Measurements from ENCODE around the gene NKIRAS2. TPM values are rescaled to one million over a fixed set of nuclear protein-coding genes. Genes with fewer than 3 reads are reported as not detected.

Gene NKIRAS2
- total RNA-seq, 1 experiment from 2014 or later: 22.4 TPM

DNA sequence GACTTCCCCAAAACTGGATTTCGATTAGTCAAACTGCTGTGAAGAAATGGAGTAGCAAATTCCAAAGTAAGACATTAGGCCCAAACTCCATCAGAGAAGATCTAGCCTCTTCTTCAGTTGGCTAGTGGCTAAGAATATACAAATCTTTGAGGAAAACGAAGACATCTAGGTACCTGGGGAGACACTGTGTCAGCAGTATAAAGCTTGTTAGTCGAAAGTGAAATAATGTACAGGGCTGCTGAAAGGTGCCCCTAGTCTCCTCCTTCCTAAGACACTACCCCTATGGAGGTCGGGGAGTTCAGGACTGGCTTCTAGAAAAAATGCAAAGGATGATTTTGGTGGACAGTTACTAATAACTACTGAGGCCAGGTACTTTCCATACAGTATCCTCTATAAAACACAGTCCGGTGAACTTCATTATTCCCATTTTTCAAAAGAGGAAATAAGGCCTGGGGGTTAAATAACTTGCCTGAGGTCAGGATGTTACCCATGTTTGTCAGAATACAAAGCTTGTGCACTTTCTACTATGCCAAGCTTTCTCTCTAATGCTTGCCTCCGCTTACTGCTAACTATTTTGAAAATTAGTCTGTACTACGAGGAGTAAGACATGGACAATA, 17.6 kb upstream of the NKIRAS2 start:
- H3K27me3 ChIP-seq (ENCODE audit: control insufficient read depth, insufficient read depth, low read length): no peaks in the 10 kb centered on the region
- H3K4me1 ChIP-seq (ENCODE audit: control insufficient read depth, insufficient read depth, low read length): no peaks in the 10 kb centered on the region
- CTCF ChIA-PET: no interaction called here
- BruUV-seq (replicated peaks): no TSS peak
- in situ Hi-C loops (cut with HindIII; ENCODE audit: low pct_unique_long_range_greater_than_20kb, low sequenced_read_pairs): no loop called here
- H3K9me3 ChIP-seq (ENCODE audit: control insufficient read depth, insufficient read depth, low read depth, low read length): no peaks in the 10 kb centered on the region
- ATAC-seq (no peak), DNase-seq (ENCODE audit: low read depth, low spot score) (no peak)
- no peak overlapping the region for H3K4me3 ChIP-seq (ENCODE audit: low read depth in 2 of 2, low read length in 2 of 2)
- no peaks in the 10 kb centered on the region; the same call in 1 of the 2 replicates for H3K36me3 ChIP-seq (ENCODE audit: control insufficient read depth, insufficient read depth, low read length)
- POLR2A ChIA-PET: interaction anchor here (0.6 kb wide), 1 partner anchor 69 kb away, joined by 11 read pairs; no protein-coding TSS in a partner anchor
- H3K27ac ChIP-seq (ENCODE audit: low read length): no peak overlapping the region
- intact Hi-C loops (cut with micrococcal nuclease; ENCODE audit: unreplicated experiment): no loop called here
- no peak for TF ChIP-seq SIN3A (IDR thresholded peaks at IDR 0.05; ENCODE audit: borderline replicate concordance, insufficient read depth, low read depth, low read length)
- no peak for TF ChIP-seq TCF7L2 (IDR thresholded peaks at IDR 0.05; ENCODE audit: low read depth, low read length)
- TF ChIP-seq, protein P1, sequence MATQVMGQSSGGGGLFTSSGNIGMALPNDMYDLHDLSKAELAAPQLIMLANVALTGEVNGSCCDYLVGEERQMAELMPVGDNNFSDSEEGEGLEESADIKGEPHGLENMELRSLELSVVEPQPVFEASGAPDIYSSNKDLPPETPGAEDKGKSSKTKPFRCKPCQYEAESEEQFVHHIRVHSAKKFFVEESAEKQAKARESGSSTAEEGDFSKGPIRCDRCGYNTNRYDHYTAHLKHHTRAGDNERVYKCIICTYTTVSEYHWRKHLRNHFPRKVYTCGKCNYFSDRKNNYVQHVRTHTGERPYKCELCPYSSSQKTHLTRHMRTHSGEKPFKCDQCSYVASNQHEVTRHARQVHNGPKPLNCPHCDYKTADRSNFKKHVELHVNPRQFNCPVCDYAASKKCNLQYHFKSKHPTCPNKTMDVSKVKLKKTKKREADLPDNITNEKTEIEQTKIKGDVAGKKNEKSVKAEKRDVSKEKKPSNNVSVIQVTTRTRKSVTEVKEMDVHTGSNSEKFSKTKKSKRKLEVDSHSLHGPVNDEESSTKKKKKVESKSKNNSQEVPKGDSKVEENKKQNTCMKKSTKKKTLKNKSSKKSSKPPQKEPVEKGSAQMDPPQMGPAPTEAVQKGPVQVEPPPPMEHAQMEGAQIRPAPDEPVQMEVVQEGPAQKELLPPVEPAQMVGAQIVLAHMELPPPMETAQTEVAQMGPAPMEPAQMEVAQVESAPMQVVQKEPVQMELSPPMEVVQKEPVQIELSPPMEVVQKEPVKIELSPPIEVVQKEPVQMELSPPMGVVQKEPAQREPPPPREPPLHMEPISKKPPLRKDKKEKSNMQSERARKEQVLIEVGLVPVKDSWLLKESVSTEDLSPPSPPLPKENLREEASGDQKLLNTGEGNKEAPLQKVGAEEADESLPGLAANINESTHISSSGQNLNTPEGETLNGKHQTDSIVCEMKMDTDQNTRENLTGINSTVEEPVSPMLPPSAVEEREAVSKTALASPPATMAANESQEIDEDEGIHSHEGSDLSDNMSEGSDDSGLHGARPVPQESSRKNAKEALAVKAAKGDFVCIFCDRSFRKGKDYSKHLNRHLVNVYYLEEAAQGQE (IDR thresholded peaks at IDR 0.05; ENCODE audit: insufficient read depth in 1 of 2, low read depth in 2 of 2, low read length in 1 of 2): no peak
- TF ChIP-seq POLR2AphosphoS5 (IDR thresholded peaks at IDR 0.05; ENCODE audit: low read depth, low read length): no peak
- TF ChIP-seq, protein P2, sequence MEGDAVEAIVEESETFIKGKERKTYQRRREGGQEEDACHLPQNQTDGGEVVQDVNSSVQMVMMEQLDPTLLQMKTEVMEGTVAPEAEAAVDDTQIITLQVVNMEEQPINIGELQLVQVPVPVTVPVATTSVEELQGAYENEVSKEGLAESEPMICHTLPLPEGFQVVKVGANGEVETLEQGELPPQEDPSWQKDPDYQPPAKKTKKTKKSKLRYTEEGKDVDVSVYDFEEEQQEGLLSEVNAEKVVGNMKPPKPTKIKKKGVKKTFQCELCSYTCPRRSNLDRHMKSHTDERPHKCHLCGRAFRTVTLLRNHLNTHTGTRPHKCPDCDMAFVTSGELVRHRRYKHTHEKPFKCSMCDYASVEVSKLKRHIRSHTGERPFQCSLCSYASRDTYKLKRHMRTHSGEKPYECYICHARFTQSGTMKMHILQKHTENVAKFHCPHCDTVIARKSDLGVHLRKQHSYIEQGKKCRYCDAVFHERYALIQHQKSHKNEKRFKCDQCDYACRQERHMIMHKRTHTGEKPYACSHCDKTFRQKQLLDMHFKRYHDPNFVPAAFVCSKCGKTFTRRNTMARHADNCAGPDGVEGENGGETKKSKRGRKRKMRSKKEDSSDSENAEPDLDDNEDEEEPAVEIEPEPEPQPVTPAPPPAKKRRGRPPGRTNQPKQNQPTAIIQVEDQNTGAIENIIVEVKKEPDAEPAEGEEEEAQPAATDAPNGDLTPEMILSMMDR (IDR thresholded peaks at IDR 0.05): no peak

GRCh38 chr17:42002792-42003301, 17.0 kb upstream of the NKIRAS2 start:
- Histone ChIP-seq H3K4me3 (ENCODE audit: low read depth in 2 of 2, low read length in 2 of 2) (no peak overlapping the region), H3K27ac (ENCODE audit: low read length) (no peak overlapping the region), H3K27me3 (ENCODE audit: control insufficient read depth, insufficient read depth, low read length) (no peaks in the 10 kb centered on the region), H3K36me3 (ENCODE audit: control insufficient read depth, insufficient read depth, low read length) (no peaks in the 10 kb centered on the region; the same call in 1 of the 2 replicates), H3K4me1 (ENCODE audit: control insufficient read depth, insufficient read depth, low read length) (no peaks in the 10 kb centered on the region), H3K9me3 (ENCODE audit: control insufficient read depth, insufficient read depth, low read depth, low read length) (no peaks in the 10 kb centered on the region)
- TF ChIP-seq SIN3A (IDR thresholded peaks at IDR 0.05; ENCODE audit: borderline replicate concordance, insufficient read depth, low read depth, low read length) (no peak), POLR2AphosphoS5 (IDR thresholded peaks at IDR 0.05; ENCODE audit: low read depth, low read length) (no peak), TCF7L2 (IDR thresholded peaks at IDR 0.05; ENCODE audit: low read depth, low read length) (no peak)
- TF ChIP-seq, protein P2 (IDR thresholded peaks at IDR 0.05): no peak
- TF ChIP-seq, protein P1 (IDR thresholded peaks at IDR 0.05; ENCODE audit: insufficient read depth in 1 of 2, low read depth in 2 of 2, low read length in 1 of 2): no peak
- DNase-seq (ENCODE audit: low read depth, low spot score) (no peak), ATAC-seq (no peak)
- ChIA-PET POLR2A (interaction anchor here (0.7 kb wide), 1 partner anchor 47 kb away, joined by 3 read pairs; no protein-coding TSS in a partner anchor), CTCF (no interaction called here)
- in situ Hi-C loops (cut with HindIII; ENCODE audit: low pct_unique_long_range_greater_than_20kb, low sequenced_read_pairs): no loop called here
- BruUV-seq (replicated peaks): no TSS peak
- intact Hi-C loops (cut with micrococcal nuclease; ENCODE audit: unreplicated experiment): no loop called here
